C1 segment of cervical spinal cord (tissue), 14 donors: Measurements from ENCODE around the gene NLN.
"Not testable (repeated sequence)": the region's sequence is repeated elsewhere in the genome, so short reads cannot be mapped to it uniquely, and the experiment has no call there.

Experiments
- DNase-seq, 14 donors: peaks; one replicate each; lab custom pipeline; 2025; lab: John Stamatoyannopoulos, UW

The NLN gene

GRCh38 chr5:65772963-65773362 is 51.0 kb downstream of the NLN start:
- not testable (repeated sequence) for DNase-seq

GRCh38 chr5:65774346-65774745 is 52.3 kb downstream of the NLN start:
- no peak for DNase-seq

DNA sequence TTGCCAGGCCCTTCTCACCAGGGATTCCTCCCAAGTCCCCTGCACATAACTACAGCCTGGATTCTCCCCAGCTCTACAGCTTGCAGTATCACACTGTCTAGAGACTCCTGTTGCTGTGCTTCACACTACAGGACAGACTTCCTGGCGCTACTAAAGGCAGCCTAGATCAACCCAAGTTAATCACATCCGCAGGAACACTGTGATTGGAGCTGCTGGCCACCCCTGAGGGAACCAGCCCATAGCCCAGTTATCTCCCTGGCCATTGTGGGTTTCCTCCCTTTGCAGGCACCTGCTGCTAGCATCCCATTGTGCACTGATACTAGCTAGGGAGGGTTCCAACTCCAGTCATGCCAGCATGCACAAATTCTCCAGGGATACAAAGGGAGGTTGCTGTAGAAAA is 53.5 kb downstream of the NLN start:
- no peak for DNase-seq

DNA sequence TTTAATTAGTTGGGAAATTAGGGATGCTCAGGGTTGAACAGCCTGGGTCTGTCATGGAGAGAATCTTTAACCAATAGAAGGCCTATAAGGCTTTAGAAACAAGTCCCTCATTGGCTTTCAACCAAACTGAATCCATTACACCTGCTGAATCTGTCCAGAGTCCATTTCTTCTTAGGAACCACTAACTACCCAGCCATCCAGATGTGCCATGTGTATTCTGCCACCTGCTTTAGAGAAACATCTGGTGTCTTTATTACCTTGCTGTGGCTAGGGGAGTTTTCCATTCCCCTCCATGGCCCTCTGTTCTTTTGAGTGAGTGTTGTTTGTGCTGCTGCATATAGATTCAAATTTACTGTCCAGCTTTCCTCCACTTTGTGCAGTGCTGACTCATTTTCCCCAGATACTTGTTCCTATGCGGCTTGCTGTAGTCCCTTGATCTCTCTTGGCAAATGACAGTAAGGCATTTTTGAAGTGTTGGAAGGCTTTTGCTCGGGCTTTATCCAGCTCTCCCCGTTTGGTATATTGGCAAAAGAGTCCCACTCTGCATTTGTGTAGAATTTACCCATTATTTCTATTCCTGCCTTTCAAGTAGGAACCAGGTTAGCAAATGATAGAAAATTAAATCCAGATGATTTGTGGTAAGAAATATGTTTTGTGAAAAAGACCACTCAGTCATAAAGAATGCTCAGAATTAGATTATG is 54.6 kb downstream of the NLN start:
- no peak for DNase-seq

- no peak for DNase-seq
Observed at GRCh38 chr5:65778126-65778525, 56.1 kb downstream of the NLN start.

DNA sequence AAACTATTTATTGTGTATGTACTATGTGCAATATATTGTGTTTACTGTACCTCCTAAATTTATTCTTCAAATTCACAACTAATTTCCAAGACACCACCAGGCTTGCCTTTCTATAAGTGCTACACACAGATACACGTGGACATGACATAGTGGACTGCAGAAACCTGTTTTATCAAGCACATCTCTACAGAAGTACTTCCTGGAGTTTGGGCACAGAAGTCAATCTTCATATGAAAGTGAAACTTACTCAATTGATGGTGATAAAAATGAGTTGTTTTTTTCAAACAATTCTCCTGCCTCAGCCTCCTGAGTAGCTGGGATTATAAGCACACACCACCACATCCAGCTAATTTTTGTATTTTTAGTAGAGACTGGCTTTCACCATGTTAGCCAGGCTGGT is 57.6 kb downstream of the NLN start:
- DNase-seq: no peak

GRCh38 chr5:65788296-65788695 is 66.3 kb downstream of the NLN start:
- not testable (repeated sequence) for DNase-seq

GRCh38 chr5:65790371-65791163 is 68.6 kb downstream of the NLN start:
- DNase-seq: no peak

DNA sequence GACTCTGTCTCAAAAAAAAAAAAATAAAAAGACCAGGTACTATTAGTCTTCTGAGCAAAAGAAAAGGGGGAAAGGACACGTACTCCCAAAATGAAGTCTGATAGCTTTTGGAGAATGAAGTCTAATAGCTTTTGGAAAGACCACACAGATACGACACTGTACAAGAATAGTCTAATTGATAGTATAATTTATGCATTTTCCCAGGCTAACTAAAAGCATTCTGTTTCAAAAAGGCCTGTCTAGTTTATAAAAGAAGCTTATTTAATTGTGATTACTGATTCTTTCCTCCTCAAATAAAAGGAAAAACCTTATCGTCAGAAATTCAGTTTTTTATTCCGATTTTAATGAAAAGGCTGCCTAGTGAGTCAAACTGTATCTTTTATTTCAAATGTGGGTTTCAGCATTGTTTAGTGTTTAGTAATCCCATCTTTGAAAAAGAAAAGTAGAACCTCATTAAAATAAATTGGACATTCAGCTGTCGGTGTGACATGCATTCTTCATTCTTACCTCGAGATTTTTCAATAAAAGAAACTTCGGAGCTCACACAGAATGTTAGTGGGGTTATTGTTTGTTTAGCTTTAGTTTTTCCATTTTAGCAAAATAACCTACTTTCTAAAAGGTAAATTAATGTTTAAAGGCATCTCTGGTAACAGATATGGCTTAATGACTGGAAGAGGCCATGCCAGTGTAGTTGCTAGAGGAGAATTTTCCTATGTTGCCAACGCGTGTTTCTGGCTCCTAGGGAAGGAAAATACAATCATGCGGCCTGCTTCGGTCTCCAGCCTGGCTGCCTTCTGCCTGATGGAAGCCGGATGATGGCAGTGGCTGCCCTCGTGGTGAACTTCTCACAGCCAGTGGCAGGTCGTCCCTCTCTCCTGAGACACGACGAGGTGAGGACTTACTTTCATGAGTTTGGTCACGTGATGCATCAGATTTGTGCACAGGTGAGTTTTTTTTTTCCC is 70.0 kb downstream of the NLN start:
- peak in 10 of 14 donors; percentile 24 to 47 (median 29) for DNase-seq

DNA sequence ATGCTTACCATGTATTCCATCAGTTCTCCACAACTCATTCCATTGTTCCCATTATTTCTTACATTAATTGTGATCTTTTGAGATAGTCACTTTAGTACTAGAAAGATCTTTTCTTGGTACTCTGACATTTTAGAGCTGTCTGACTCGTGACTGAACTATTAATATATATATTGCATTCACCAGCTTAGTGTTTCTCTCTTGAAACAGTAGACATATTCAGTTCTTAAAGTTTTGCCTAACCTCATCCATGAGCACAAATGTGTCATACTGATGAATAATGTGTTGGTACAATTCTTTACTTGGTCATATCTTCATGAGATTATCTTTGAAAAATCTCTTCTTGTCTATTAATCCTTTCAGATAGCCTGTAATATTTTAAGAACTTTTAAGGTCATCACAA is 74.3 kb downstream of the NLN start:
- no peak for DNase-seq

- no peak for DNase-seq
Observed at GRCh38 chr5:65796751-65797316, 74.8 kb downstream of the NLN start.

DNA sequence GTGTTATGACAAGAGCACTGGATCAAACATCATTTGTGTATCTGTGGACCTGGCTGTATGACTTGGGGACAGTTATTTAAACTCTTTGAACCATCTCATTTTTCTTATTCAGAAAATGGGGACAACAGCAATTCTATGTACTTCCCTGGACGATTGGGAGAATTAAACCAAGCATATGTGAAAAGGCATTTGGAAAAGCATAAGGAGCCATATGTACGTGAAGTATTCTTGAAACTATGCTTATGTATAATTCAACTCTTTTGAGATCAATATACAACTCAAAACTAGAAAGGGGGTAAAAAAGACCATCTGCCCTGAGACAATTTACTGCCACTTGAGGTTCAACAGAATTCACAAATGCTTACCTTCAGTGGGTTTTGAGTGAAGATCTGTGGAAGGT is 75.5 kb downstream of the NLN start:
- DNase-seq: no peak

DNA sequence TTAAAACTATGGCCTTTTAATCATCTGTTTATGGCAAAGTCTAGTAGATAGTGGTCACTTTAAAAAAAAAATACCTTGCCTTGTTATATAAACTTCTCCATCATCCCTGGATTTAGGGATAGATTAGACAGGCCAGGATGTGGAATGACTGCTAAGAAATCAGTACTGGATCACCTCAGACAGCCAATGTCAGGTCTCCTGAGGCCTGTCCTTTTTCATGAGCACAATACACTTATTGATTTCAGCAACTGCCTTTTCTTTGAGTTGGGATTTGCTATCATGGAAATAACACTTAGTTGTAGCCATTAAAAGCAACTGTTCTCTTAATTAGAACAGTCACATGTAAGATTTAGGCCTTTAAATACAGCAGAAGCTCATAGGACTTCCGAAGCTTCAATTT is 77.9 kb downstream of the NLN start:
- DNase-seq: no peak

GRCh38 chr5:65800775-65801174 is 78.8 kb downstream of the NLN start:
- no peak for DNase-seq

- peak in 2 of 14 donors; percentile 18 to 38 for DNase-seq
Observed at GRCh38 chr5:65801352-65801783, 79.4 kb downstream of the NLN start.

DNA sequence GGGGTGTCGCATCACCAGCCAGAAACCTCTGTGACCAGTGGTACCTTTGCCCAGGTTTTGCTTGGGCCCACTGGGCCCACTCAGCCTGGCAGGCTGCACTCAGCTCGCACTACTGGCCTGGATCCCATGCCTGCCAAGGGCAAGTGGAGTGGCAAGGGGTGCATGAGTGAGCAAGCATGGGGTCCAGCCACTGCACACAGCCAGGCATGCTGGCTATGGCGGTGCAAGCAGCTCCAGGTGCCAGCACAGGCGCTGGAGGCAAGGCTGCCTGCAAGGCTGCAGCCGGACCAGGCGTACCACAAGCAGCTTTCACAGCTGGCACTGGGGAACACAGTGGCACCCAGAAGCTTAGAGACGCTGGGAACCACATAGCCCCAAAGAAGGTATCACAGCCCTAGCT is 80.1 kb downstream of the NLN start:
- peak in 4 of 14 donors; percentile 19 to 54 (median 34) for DNase-seq

- DNase-seq: no peak
Observed at GRCh38 chr5:65802820-65803219, 80.8 kb downstream of the NLN start.

- DNase-seq: no peak
Observed at GRCh38 chr5:65803699-65804391, 81.8 kb downstream of the NLN start.

GRCh38 chr5:65805089-65805488 is 83.1 kb downstream of the NLN start:
- no peak for DNase-seq

- not testable (repeated sequence) for DNase-seq
Observed at GRCh38 chr5:65807494-65807893, 85.5 kb downstream of the NLN start.

GRCh38 chr5:65808251-65808741 is 86.3 kb downstream of the NLN start:
- peak in 3 of 14 donors; percentile 12 to 64 (median 17) for DNase-seq
